OCI-LY1 (cell line): ENCODE measurements around the gene ADIRF.

Experiments
- H2AFZ ChIP-seq: fragments of 200-600 bp; sonication (generic), shearing (Covaris generic); 2 replicates; pipeline ENCODE4 v1.6.0; 2014; ENCODE audit warnings: antibody characterized with exemption, mild to moderate bottlenecking, low read length
- H3F3A ChIP-seq: fragments of 200-600 bp; sonication (generic), shearing (Covaris generic); 2 replicates; pipeline ENCODE4 v1.6.0; 2014; ENCODE audit warnings: mild to moderate bottlenecking, antibody characterized with exemption, low read length, moderate library complexity; ENCODE audit not compliant: insufficient read depth
- H3K27ac ChIP-seq: fragments of 200-600 bp; sonication (generic); 2 replicates; pipeline ENCODE4 v1.5.1; 2014; ENCODE audit warnings: low read length, mixed run types, mild to moderate bottlenecking, low read depth; ENCODE audit not compliant: poor library complexity, severe bottlenecking
- H3K27me3 ChIP-seq: fragments of 200-600 bp; sonication (generic); 2 replicates; pipeline ENCODE4 v1.6.0; 2014; ENCODE audit warnings: antibody characterized with exemption, mild to moderate bottlenecking, low read length, moderate library complexity; ENCODE audit not compliant: insufficient read depth
- H3K36me3 ChIP-seq: fragments of 200-600 bp; sonication (generic); 2 replicates; pipeline ENCODE4 v1.6.1; 2014; ENCODE audit warnings: mild to moderate bottlenecking, antibody characterized with exemption, low read length, moderate library complexity, mixed read lengths; ENCODE audit not compliant: insufficient read depth
- H3K4me1 ChIP-seq: fragments of 200-600 bp; sonication (generic); 2 replicates; pipeline ENCODE4 v1.5.1; 2014; ENCODE audit warnings: mild to moderate bottlenecking, low read length, moderate library complexity; ENCODE audit not compliant: insufficient read depth, severe bottlenecking
- H3K4me2 ChIP-seq: fragments of 200-600 bp; sonication (generic), shearing (Covaris generic); 2 replicates; pipeline ENCODE4 v1.6.1; 2014; ENCODE audit warnings: low read length
- H3K4me3 ChIP-seq: fragments of 200-600 bp; sonication (generic); 2 replicates; pipeline ENCODE4 v1.5.1; 2014; ENCODE audit warnings: low read length, low read depth, mild to moderate bottlenecking, mixed read lengths; ENCODE audit not compliant: poor library complexity, severe bottlenecking
- H3K79me2 ChIP-seq: fragments of 200-600 bp; shearing (Covaris generic); 2 replicates; pipeline ENCODE4 v1.6.1; 2016; ENCODE audit warnings: mixed run types, low read length, mixed read lengths; ENCODE audit not compliant: insufficient read depth
- H3K9ac ChIP-seq: fragments of 200-600 bp; sonication (generic), shearing (Covaris generic); 2 replicates; pipeline ENCODE4 v1.6.1; 2014; ENCODE audit warnings: mild to moderate bottlenecking, low read length, mixed read lengths
- H3K9me2 ChIP-seq: fragments of 200-600 bp; sonication (generic), shearing (Covaris generic); 2 replicates; pipeline ENCODE4 v1.6.1; 2014; ENCODE audit warnings: low read depth, mild to moderate bottlenecking, low read length, mixed read lengths
- H3K9me3 ChIP-seq: fragments of 200-600 bp; shearing (Covaris generic); 2 replicates; pipeline ENCODE4 v1.6.1; 2014; ENCODE audit warnings: low read length, mixed read lengths
- H4K20me1 ChIP-seq: fragments of 200-600 bp; sonication (generic), shearing (Covaris generic); 2 replicates; pipeline ENCODE4 v1.6.0; 2016; ENCODE audit warnings: mild to moderate bottlenecking, low read length; ENCODE audit not compliant: insufficient read depth
- EZH2 ChIP-seq: fragments of 200-600 bp; sonication (generic), shearing (Covaris generic); IDR thresholded peaks from 2 replicates; pipeline ENCODE4 v1.8.0; 2017; ENCODE audit warnings: borderline replicate concordance, mixed run types, mild to moderate bottlenecking, antibody characterized with exemption, low read length, moderate library complexity, mixed read lengths
- TF ChIP-seq, protein P1 (sequence below): fragments of 200-600 bp; sonication (generic), shearing (Covaris generic); IDR thresholded peaks from 2 replicates; pipeline ENCODE4 v1.5.1; 2017; ENCODE audit warnings: mild to moderate bottlenecking, antibody characterized with exemption, low read length, moderate library complexity, mixed read lengths

ADIRF gene

DNA sequence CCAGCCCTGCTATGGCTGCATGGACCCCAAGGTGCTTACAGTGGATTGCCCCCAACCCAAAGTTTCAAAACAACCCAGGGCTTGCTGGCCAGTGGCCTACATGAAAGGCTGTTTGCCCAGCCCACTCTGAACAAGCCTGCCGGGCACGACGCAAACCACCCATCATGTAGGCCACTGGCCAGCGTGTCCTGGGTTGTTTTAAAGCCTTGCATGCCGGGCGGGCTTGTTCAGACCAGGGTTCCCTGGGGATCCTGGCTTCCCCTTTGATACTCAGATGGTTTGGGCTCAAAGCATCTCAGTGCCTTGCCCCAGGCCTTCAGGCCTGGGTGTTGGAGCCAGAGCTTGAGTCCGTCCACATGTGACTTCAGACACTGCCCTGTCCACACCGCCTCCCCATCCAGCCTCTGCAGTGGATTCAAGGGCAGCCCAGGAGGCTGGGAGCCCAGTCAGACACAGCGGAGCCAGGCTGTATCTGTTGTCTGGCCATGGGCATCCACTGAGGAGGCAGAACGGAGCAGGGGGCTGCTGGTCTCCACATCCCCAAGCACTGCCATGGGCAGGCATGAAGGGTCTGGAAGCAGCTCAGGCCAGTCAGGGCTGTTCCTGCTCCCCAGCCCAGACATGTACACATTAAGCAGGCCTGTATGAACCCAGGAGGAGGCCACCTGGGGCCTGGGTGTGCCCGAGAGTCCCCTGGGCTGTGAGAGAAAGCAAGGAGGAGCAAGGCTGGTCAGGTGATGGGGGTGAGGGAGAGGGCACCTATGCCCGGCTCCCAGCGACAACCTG is 4.0 kb upstream of the ADIRF start:
- Histone ChIP-seq H3K36me3 (no peaks in the 10 kb centered on the region), H3K4me2 (no peak overlapping the region), H3K9me2 (no peaks in the 10 kb centered on the region), H3K27me3 (no peaks in the 10 kb centered on the region), H3F3A (no peaks in the 10 kb centered on the region), H2AFZ (no peak overlapping the region), H3K79me2 (no peaks in the 10 kb centered on the region), H3K27ac (no peak overlapping the region), H3K4me3 (no peak overlapping the region), H3K9me3 (no peaks in the 10 kb centered on the region), H3K9ac (no peak overlapping the region), H4K20me1 (no peaks in the 10 kb centered on the region), H3K4me1 (peaks cover 13% of the 10 kb centered on the region)
- TF ChIP-seq EZH2, result no peak
- TF ChIP-seq, protein P1, sequence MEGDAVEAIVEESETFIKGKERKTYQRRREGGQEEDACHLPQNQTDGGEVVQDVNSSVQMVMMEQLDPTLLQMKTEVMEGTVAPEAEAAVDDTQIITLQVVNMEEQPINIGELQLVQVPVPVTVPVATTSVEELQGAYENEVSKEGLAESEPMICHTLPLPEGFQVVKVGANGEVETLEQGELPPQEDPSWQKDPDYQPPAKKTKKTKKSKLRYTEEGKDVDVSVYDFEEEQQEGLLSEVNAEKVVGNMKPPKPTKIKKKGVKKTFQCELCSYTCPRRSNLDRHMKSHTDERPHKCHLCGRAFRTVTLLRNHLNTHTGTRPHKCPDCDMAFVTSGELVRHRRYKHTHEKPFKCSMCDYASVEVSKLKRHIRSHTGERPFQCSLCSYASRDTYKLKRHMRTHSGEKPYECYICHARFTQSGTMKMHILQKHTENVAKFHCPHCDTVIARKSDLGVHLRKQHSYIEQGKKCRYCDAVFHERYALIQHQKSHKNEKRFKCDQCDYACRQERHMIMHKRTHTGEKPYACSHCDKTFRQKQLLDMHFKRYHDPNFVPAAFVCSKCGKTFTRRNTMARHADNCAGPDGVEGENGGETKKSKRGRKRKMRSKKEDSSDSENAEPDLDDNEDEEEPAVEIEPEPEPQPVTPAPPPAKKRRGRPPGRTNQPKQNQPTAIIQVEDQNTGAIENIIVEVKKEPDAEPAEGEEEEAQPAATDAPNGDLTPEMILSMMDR, result no peak

DNA sequence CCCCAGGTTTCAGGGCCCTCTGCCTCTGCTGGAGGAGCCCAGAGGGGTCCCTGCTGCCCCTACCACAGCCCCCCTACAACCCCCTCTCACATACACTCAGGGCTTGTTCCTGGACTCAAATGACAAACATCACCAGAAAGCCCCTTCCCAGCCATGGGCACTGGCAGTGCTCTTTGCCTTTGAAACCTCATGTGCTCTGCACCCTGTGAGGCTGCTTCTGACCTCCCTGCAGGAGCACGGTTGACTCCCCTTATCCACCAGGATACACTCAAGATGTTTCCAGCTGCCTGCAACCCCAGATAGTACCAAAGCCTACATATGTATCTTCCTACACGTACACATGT is 3.5 kb upstream of the ADIRF start:
- Histone ChIP-seq H3K27ac (no peak overlapping the region), H3K4me1 (peaks cover 13% of the 10 kb centered on the region), H3K4me2 (no peak overlapping the region), H2AFZ (no peak overlapping the region), H3K9me2 (no peaks in the 10 kb centered on the region), H3F3A (no peaks in the 10 kb centered on the region), H4K20me1 (no peaks in the 10 kb centered on the region), H3K9me3 (no peaks in the 10 kb centered on the region), H3K4me3 (no peak overlapping the region), H3K27me3 (no peaks in the 10 kb centered on the region), H3K79me2 (no peaks in the 10 kb centered on the region), H3K36me3 (no peaks in the 10 kb centered on the region), H3K9ac (no peak overlapping the region)
- TF ChIP-seq, protein P1, result no peak
- TF ChIP-seq EZH2, result no peak

DNA sequence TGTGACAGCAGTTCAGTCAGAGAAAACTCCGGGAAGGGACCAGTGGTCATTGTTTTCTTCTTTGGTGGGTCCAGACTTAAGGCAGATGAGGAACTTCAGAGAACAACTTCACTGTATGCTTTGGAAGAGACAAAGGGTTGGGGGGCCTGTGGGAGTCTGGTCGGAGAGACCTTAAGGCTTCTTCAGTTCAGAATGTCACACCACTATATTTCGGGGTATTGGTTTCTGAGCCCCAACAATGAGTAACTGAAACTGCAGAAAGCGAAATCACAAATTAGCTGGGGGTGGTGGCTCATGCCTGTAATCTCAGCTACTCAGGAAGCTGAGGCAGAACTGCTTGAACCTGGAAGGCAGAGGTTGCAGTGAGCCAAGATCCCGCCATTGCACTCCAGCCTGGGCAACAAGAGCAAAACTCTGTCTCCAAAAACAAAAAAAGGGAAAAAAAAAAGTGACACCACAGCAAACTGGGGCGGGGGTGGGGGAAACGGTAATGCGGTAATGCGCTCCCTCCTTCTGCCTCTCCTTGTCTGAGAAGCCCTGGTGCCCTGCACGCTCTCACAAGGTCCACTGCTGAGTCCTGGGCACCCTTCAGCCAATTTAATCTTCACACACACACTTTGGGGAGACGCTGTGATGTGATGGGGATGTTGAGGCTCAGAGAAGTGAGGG is 2.2 kb upstream of the ADIRF start:
- H3K4me2 ChIP-seq, result peak overlapping the region; percentile 43; the same call in 1 of the 2 replicates
- H2AFZ ChIP-seq, result no peak overlapping the region
- no peaks in the 10 kb centered on the region for H3K27me3 ChIP-seq
- no peak overlapping the region for H3K4me3 ChIP-seq
- peaks cover 16% of the 10 kb centered on the region for H3K4me1 ChIP-seq
- TF ChIP-seq EZH2, result no peak
- TF ChIP-seq, protein P1, result no peak
- no peaks in the 10 kb centered on the region for H3K36me3 ChIP-seq
- no peaks in the 10 kb centered on the region for H3F3A ChIP-seq
- H3K9me3 ChIP-seq, result no peaks in the 10 kb centered on the region
- H3K9ac ChIP-seq, result no peak overlapping the region
- no peaks in the 10 kb centered on the region for H3K9me2 ChIP-seq
- no peaks in the 10 kb centered on the region for H3K79me2 ChIP-seq
- no peaks in the 10 kb centered on the region for H4K20me1 ChIP-seq
- H3K27ac ChIP-seq, result no peak overlapping the region
